Measurements from ENCODE around the gene NSG2. TPM values are rescaled to one million over a fixed set of nuclear protein-coding genes. Genes with fewer than 3 reads are reported as not detected.
A peak's percentile ranks its signal among the peaks of the same experiment; 100 is the strongest.

Gene NSG2
- total RNA-seq, 6 experiments from 2014 or later = 0.13 TPM; not detected in 5

DNA sequence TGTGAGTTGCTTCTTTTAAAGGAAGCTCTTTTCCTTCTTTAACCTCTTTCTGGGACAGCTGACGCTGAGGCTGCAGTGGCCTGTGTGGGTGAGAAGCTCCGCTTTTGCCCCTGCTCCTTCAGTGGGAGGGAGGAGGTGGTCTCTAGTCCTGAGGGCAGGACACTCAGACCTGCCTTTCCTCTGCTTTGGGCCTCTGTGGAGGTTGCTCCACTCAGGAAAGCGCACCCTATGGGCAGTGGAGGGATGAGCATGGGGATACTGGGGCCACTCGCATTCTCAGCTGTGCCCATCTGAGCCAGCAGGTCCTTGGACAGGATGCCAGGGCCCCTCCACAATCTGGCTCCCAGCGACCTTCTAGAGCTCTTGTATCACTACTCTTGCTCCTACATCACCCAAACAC, 111.5 kb downstream of the NSG2 start:
- Histone ChIP-seq H3K4me3 (no peak overlapping the region), H3K27ac (no peak overlapping the region), H3K36me3 (no peaks in the 10 kb centered on the region), H3K9me3 (peaks cover 0 to 6% (median 3%) of the 10 kb centered on the region in 4 donors), H3K4me1 (no peaks in the 10 kb centered on the region), H3K27me3 (no peaks in the 10 kb centered on the region)
- DNase-seq (peak in 1 of 3 donors; percentile 28), ATAC-seq (no peak)
- 45% methylated on average over 3 of the region's 5 CpGs for WGBS (ENCODE audit: insufficient coverage, low coverage, low lambda C conversion rate, missing lambda C conversion rate)
- intact Hi-C loops (cut with DNase I) = no loop called here
- TF ChIP-seq CTCF (IDR thresholded peaks at IDR 0.05) = no peak
- no peak for TF ChIP-seq POLR2A (IDR thresholded peaks at IDR 0.05)

Other genes starting within 250 kb of the NSG2 start
- 10 to 100 TPM; 27.3 to 49.9 (median 40.0) TPM for gene CPEB4, start 157.4 kb upstream of the NSG2 start, total RNA-seq
- gene C5orf47, start 56.5 kb upstream of the NSG2 start, total RNA-seq = not detected